ENCODE data around the gene KLHDC3. TPM values are rescaled to one million over a fixed set of nuclear protein-coding genes. Genes with fewer than 3 reads are reported as not detected.

The KLHDC3 gene
- total and polyA plus RNA-seq, 9 of the 15 experiments (the other 6 are each of a cell fraction or from before 2014, with no cell fraction given): 4.5 to 171 (median 107) TPM

- no peak for TF ChIP-seq SAFB (IDR thresholded peaks at IDR 0.05; ENCODE audit: borderline replicate concordance, low read depth, low read length)
- TF ChIP-seq ARID3B (CRISPR knock-in tag; IDR thresholded peaks at IDR 0.05; ENCODE audit: borderline replicate concordance): no peak
- TF ChIP-seq EP400 (IDR thresholded peaks at IDR 0.05): peak; percentile 94
- no peak for TF ChIP-seq MAFF (IDR thresholded peaks at IDR 0.05; ENCODE audit: low read length)
- TF ChIP-seq ZNF212 (CRISPR knock-in tag; IDR thresholded peaks at IDR 0.05): no peak
- TF ChIP-seq NRF1 (conservative IDR thresholded peaks at IDR 0.05 in 1 of 2, IDR thresholded peaks at IDR 0.05 in 1 of 2): peak; percentile 74 to 76
- TF ChIP-seq TFE3 (CRISPR knock-in tag; IDR thresholded peaks at IDR 0.05): peak; percentile 29; the same call in 1 of the 2 replicates
- no peak for TF ChIP-seq MECOM (CRISPR knock-in tag; IDR thresholded peaks at IDR 0.05)
- no peak for TF ChIP-seq HMBOX1 (IDR thresholded peaks at IDR 0.05)
- TF ChIP-seq HDAC1 (IDR thresholded peaks at IDR 0.05): peak in 1 of 2 experiments; percentile 96; a peak in 2 of 4 replicates
- no peak; a peak in 1 of 4 replicates for TF ChIP-seq ETV6 (IDR thresholded peaks at IDR 0.05; ENCODE audit: borderline replicate concordance in 1 of 2, low read depth in 2 of 2, low read length in 1 of 2)
- TF ChIP-seq ETV6 (CRISPR knock-in tag; IDR thresholded peaks at IDR 0.05; ENCODE audit: borderline replicate concordance): no peak
- TF ChIP-seq ZNF277 (CRISPR knock-in tag; IDR thresholded peaks at IDR 0.05; ENCODE audit: borderline replicate concordance): no peak
- TF ChIP-seq NCOA2 (IDR thresholded peaks at IDR 0.05; ENCODE audit: partially characterized antibody in 2 of 2): no peak
- TF ChIP-seq CCNT2 (IDR thresholded peaks at IDR 0.05; ENCODE audit: borderline replicate concordance, extremely low read depth, insufficient read length, low read depth, low read length): peak; percentile 45
- no peak for TF ChIP-seq ZNF79 (CRISPR knock-in tag; IDR thresholded peaks at IDR 0.05; ENCODE audit: low read depth)
- TF ChIP-seq ZNF280B (CRISPR knock-in tag; IDR thresholded peaks at IDR 0.05): no peak
- peak; percentile 95 for TF ChIP-seq SIN3B (IDR thresholded peaks at IDR 0.05; ENCODE audit: low read depth)
Observed at GRCh38 chr6:43059168-43060033, 45.4 kb downstream of the KLHDC3 start, which contains the start of the genes KLC4 and MRPL2 (continued).
